MCF 10A (cell line): ENCODE results near the gene MMRN1. TPM values are rescaled to one million over a fixed set of nuclear protein-coding genes. Genes with fewer than 3 reads are reported as not detected.

Experiments
- BruUV-seq: library from RNA; stranded (reverse); fragments of 400-500 nt; replicated peaks from 2 replicates; lab custom pipeline; 2021; lab: Mats Ljungman, UMichigan
- CTCF ChIA-PET: fragments of 300-600 bp; sonication (Branson Sonifier 250); formaldehyde crosslinking; extraction: SDS; loops from one replicate; lab custom pipeline; 2021; ENCODE audit warnings: antibody characterized with exemption, inconsistent platforms; lab: Yijun Ruan, JAX
- POLR2A ChIA-PET: fragments of 300-600, 350-650 bp; sonication (Branson Sonifier 250); formaldehyde crosslinking; extraction: SDS; loops from one replicate; lab custom pipeline; 2020; ENCODE audit warnings: antibody characterized with exemption, inconsistent platforms; lab: Yijun Ruan, JAX
- DNase-seq: peaks from one replicate; pipeline ENCODE4 v3.0.0-alpha.2; 2018; ENCODE audit not compliant: unreplicated experiment
- H3K27ac Mint-ChIP-seq: one replicate; pipeline ENCODE4 v1.8.0; 2022; ENCODE audit warnings: mild to moderate bottlenecking, low read depth, mixed read lengths; ENCODE audit not compliant: unreplicated experiment
- H3K27me3 Mint-ChIP-seq: one replicate; pipeline ENCODE4 v1.8.0; 2022; ENCODE audit warnings: mixed read lengths; ENCODE audit not compliant: insufficient read depth, unreplicated experiment
- H3K36me3 Mint-ChIP-seq: one replicate; pipeline ENCODE4 v1.8.0; 2022; ENCODE audit warnings: mild to moderate bottlenecking, moderate library complexity, mixed read lengths; ENCODE audit not compliant: insufficient read depth, unreplicated experiment
- H3K4me1 Mint-ChIP-seq: one replicate; pipeline ENCODE4 v1.8.0; 2022; ENCODE audit warnings: mixed read lengths; ENCODE audit not compliant: insufficient read depth, unreplicated experiment
- H3K4me3 Mint-ChIP-seq: one replicate; pipeline ENCODE4 v1.8.0; 2022; ENCODE audit warnings: mild to moderate bottlenecking, moderate library complexity, mixed read lengths; ENCODE audit not compliant: unreplicated experiment
- H3K9me3 Mint-ChIP-seq: one replicate; pipeline ENCODE4 v1.8.0; 2022; ENCODE audit warnings: mixed read lengths; ENCODE audit not compliant: unreplicated experiment
- intact Hi-C: fragments of 100-400 bp; cut with micrococcal nuclease; formaldehyde crosslinking; loops from 2 replicates; pipeline ENCODE4 v1.14.1; 2022
- total RNA-seq: library from RNA; stranded (reverse); gene quantifications from 2 replicates; pipeline ENCODE4 v1.2.3, GENCODE V29; 2022
- TF ChIP-seq, protein P1 (sequence below): fragments of 200-600 bp; IDR thresholded peaks from one replicate; pipeline ENCODE4 v1.8.0; 2022; ENCODE audit warnings: antibody characterized with exemption, mild to moderate bottlenecking; ENCODE audit not compliant: unreplicated experiment

MMRN1 gene
- total RNA-seq, 1 experiment from 2014 or later, result not detected

DNA sequence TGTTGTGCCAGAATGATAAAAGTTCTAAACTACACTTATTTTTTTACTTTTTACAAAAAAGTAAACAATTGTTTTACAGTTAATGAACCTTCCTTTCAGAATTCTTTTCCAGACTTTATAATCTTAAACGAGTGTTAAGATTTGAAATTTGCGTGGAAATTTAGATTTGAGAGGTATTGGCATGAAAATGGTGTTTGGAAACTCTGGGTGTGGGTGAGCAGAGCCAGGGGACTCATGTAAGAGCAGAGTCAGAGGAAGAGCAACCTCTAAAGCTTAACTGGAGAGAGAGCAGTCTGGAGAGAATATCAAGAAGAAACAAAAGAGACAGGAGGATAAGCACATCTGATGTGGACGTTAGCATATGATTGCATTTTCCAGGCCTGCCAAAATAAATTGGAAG lies 48.2 kb downstream of the MMRN1 start:
- Mint-ChIP-seq H3K27ac (no peak overlapping the region), H3K36me3 (no peaks in the 10 kb centered on the region), H3K4me1 (no peaks in the 10 kb centered on the region), H3K4me3 (no peak overlapping the region), H3K9me3 (no peaks in the 10 kb centered on the region), H3K27me3 (no peaks in the 10 kb centered on the region)
- BruUV-seq, result no TSS peak
- no peak for DNase-seq
- TF ChIP-seq, protein P1, sequence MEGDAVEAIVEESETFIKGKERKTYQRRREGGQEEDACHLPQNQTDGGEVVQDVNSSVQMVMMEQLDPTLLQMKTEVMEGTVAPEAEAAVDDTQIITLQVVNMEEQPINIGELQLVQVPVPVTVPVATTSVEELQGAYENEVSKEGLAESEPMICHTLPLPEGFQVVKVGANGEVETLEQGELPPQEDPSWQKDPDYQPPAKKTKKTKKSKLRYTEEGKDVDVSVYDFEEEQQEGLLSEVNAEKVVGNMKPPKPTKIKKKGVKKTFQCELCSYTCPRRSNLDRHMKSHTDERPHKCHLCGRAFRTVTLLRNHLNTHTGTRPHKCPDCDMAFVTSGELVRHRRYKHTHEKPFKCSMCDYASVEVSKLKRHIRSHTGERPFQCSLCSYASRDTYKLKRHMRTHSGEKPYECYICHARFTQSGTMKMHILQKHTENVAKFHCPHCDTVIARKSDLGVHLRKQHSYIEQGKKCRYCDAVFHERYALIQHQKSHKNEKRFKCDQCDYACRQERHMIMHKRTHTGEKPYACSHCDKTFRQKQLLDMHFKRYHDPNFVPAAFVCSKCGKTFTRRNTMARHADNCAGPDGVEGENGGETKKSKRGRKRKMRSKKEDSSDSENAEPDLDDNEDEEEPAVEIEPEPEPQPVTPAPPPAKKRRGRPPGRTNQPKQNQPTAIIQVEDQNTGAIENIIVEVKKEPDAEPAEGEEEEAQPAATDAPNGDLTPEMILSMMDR, result no peak
- ChIA-PET POLR2A (no interaction called here), CTCF (no interaction called here)
- intact Hi-C loops, result no loop called here

DNA sequence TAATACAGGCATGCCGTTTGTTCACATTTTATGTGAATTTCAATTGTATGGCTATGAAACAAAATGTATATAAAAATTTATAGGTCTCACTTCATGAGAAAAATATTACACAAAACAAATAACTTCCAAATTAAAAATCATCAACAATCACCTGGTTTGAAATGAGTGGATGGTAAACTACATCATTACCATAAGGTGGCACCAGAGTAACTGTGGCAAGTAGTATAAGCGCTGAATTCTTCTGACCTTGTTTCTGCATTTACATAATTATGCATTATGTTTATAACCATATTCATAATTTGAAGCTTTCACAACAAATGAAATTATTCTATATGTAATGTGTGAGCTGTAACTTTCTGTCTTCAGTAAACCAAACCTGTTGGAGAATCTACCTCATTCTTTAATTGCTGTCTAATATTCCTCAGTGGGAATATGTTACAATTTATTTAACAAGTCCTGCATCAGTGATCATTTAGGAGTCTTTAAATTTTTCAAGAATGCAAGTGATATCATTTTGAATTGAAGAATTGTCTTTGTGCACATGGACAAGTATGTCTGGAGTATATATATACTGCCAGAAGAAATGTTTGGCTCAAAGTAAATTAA lies 55.2 kb downstream of the MMRN1 start:
- DNase-seq, result peak; percentile 21
- H3K27me3 Mint-ChIP-seq, result no peaks in the 10 kb centered on the region
- BruUV-seq, result no TSS peak
- intact Hi-C loops, result loop anchor here (1.0 kb wide), 1 partner anchor 343 kb away; no protein-coding TSS in a partner anchor
- no peak overlapping the region for H3K4me3 Mint-ChIP-seq
- H3K4me1 Mint-ChIP-seq, result no peaks in the 10 kb centered on the region
- no peak overlapping the region for H3K27ac Mint-ChIP-seq
- H3K9me3 Mint-ChIP-seq, result no peaks in the 10 kb centered on the region
- H3K36me3 Mint-ChIP-seq, result no peaks in the 10 kb centered on the region
- ChIA-PET POLR2A (no interaction called here), CTCF (interaction anchor here (0.6 to 1.0 kb wide), 7 partner anchors 19 to 1120 kb away, joined by 3 to 5 read pairs (median 3); no protein-coding TSS in a partner anchor)
- TF ChIP-seq, protein P1, result peak; percentile 32

DNA sequence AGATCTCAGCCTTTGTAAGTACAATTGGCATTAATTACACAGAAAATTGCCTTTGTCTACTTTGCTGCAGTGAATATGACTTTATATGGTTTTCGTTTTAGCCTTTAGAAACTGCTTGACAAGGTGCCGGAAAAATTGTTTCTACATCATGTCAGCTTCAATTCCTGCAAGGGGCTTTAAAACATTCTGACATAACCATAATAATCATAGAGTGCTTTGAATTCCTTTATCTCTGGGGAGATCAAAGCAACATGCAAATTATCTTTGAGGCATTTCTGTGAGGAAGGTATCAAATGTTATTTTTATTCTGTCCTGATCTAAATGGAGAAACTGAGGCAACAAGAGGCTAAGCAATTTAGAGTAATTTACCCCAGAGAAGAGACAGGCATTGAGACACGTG lies 57.8 kb downstream of the MMRN1 start:
- Mint-ChIP-seq H3K4me1 (no peaks in the 10 kb centered on the region), H3K9me3 (no peaks in the 10 kb centered on the region), H3K36me3 (no peaks in the 10 kb centered on the region), H3K4me3 (no peak overlapping the region), H3K27ac (no peak overlapping the region), H3K27me3 (no peaks in the 10 kb centered on the region)
- POLR2A ChIA-PET, result no interaction called here
- CTCF ChIA-PET, result interaction anchor here (2.1 kb wide), 1 partner anchor 11 kb away, joined by 7 read pairs; no protein-coding TSS in a partner anchor
- TF ChIP-seq, protein P1, result no peak
- intact Hi-C loops, result no loop called here
- DNase-seq, result no peak
- no TSS peak for BruUV-seq

DNA sequence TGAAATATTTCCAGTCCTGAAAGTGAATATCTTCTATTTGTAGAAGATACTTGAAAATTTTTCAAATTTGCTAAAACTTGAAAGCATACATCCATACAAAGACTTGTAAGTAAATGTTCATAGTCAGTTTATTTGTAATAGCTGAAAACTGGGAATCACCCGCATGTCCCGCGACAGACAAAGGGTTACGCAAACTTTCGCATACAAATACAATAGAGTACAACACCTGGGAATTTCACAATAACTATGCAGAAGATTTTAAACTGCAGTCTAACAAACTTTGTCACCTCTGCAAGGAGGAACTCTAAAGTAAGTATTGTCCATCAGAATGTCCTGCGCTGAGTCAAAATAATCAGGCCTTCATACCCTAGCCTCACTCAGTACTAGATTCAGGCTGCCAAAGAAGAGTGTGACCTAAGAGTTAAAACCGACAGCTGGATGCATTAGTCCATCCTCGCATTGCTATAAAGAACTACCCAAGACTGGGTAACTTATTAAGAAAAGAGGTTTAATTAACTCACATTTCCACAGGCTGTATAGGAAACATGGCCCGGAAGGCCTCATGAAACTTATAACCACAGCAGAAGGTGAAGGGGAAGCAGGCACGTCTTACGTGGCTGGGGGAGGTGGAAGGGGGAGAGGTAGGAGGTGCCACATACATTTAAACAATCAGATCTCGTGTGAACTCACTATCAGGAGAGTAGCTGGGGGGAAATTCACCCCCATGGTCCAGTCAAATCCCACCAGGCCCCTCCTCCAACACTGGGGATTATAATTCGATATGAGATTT lies 60.4 kb downstream of the MMRN1 start:
- intact Hi-C loops, result no loop called here
- POLR2A ChIA-PET, result no interaction called here
- DNase-seq, result peak; percentile 14

More for the DNA sequence above, 60.4 kb downstream of the MMRN1 start:
- H3K27me3 Mint-ChIP-seq, result no peaks in the 10 kb centered on the region
- no TSS peak for BruUV-seq
- no peak overlapping the region for H3K4me3 Mint-ChIP-seq
- H3K4me1 Mint-ChIP-seq, result no peaks in the 10 kb centered on the region
- H3K9me3 Mint-ChIP-seq, result no peaks in the 10 kb centered on the region
- TF ChIP-seq, protein P1, result no peak
- H3K27ac Mint-ChIP-seq, result no peak overlapping the region
- no peaks in the 10 kb centered on the region for H3K36me3 Mint-ChIP-seq
- CTCF ChIA-PET, result no interaction called here
